WI38 (cell line): Measurements from ENCODE around the gene SMAD7.

Source experiments
- H3K4me3 ChIP-seq: 2 replicates; pipeline ENCODE4 v1.5.1; 2011; ENCODE audit warnings: low read depth, mild to moderate bottlenecking, control low read depth, low read length
- TF ChIP-seq, protein P1 (sequence below): IDR thresholded peaks from 2 replicates; pipeline ENCODE4 v1.5.1; 2012; ENCODE audit warnings: low read depth, mild to moderate bottlenecking, control low read depth, low read length

Gene SMAD7

DNA sequence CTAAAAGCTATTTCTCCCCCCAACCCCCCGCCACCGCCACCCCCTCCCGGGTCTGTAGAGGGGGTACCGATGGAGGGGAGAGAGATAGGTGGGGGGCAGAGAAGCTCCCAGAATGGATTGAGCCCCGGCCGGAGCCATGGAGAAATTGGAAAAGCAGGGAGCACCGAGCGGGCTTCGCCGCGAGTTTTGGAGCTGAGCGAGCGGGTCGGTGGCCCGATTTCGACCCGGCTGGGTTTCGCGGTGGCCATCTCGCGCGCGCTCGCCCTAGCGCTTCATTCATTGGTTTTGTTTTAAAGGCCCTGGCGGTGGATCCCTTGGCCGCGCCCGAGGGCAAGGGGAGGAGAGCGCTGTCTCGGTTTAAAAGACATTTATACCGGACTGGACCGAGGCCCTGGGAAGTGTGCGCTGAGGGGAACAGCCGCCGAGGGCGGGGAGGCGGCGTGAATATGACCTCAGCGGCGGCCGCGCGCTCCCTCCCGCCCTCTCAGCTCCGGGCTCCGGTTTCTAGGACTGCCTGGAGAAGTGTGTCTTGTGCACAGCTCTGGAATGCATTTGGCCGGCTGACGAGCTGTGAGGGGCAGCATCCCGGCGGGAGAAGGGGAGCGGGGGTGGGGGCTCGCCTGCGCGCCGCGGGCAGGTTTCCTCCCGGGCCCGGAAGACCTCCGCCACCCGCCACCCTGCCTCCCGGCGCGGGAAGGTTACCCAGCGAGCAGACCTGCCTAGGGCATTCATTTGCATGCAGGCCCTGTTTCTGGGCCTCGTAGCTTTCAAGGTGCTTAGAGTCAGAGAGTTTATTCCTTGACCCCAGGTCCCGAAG lies 1.7 kb upstream of the SMAD7 start:
- TF ChIP-seq, protein P1, sequence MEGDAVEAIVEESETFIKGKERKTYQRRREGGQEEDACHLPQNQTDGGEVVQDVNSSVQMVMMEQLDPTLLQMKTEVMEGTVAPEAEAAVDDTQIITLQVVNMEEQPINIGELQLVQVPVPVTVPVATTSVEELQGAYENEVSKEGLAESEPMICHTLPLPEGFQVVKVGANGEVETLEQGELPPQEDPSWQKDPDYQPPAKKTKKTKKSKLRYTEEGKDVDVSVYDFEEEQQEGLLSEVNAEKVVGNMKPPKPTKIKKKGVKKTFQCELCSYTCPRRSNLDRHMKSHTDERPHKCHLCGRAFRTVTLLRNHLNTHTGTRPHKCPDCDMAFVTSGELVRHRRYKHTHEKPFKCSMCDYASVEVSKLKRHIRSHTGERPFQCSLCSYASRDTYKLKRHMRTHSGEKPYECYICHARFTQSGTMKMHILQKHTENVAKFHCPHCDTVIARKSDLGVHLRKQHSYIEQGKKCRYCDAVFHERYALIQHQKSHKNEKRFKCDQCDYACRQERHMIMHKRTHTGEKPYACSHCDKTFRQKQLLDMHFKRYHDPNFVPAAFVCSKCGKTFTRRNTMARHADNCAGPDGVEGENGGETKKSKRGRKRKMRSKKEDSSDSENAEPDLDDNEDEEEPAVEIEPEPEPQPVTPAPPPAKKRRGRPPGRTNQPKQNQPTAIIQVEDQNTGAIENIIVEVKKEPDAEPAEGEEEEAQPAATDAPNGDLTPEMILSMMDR, result no peak
- peak overlapping the region; percentile 66 for H3K4me3 ChIP-seq

DNA sequence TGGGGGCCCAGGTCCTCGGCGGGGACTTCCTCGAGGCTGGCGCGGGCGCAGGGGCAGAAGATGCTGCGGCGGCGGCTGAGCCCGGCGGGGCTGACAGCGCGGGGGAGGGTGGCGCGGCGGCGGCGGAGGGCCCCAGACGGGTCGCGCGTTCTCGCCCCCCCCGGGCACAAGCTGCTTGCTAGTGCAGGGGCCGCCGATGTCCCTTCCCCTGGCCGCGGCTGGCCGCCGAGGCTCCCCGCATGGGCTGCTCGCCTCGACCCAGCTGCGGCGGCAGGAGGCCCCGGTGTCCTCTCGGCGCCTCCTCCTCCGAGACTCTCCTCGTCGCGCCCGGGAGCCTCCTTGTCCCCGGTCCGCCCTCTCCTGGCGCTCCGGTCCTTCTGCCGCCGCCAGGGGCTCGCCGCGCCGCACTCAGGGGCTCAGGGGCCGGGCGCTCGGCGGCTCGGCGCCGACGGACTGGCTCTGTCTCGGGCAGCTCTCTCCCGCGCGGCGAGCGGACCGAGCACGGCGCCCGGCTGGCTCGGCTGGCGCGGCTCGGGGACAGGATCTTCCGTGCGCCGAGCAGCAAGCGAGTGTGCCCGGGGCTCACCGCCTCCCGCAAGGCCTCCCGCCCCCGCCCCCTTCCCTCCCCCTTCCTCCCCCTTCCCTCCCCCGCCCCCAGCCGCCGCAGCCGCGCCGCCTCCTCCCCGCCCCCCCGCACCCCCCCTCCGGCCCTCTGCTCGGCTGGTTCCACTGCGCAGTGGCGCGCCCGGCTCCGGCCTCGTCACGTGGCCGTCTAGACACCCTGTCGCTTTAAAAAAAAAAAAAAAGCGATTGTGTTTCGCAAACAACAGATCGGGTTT lies 902 bp upstream of the SMAD7 start:
- peak overlapping the region; percentile 86 for H3K4me3 ChIP-seq
- TF ChIP-seq, protein P1, result no peak

DNA sequence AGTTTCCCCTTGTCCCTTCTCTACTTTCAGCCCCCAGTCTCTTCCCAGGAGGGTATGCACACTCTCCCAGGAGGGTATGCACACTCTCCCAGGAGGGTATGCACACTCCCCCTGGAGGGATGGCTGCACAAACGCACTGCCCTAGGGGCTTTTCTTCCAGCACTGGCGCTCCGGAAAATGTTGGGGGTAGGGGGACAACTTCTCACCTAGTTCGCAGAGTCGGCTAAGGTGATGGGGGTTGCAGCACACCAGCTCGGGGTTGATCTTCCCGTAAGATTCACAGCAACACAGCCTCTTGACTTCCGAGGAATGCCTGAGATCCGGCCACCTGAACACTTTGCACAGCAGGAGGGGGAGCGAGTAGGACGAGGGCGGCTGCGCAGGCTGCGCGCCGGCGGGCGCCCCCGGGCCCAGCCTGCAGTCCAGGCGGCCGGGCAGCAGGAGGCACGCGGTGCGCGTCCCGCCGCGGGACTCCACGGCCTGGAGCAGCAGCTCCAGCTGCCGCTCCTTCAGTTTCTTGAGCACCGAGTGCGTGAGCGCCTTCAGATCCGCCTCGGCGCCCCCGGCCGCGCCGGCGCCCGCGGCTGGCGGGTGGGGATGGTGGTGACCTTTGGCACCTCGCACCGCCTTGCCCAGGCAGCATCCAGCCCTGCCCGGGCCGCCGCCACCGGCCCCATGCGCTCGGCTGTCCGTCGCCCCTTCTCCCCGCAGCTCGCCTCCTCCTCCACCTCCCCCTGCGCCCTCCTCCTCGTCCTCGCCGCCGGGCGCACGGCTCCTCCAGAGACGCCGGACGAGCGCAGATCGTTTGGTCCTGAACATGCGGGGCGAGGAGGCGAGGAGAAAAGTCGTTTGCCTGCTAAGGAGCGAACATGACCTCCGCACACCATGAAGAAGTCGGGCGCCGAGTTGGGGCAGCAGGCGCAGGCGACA lies 894 bp downstream of the SMAD7 start:
- TF ChIP-seq, protein P1, result no peak
- peak overlapping the region; percentile 86 for H3K4me3 ChIP-seq

DNA sequence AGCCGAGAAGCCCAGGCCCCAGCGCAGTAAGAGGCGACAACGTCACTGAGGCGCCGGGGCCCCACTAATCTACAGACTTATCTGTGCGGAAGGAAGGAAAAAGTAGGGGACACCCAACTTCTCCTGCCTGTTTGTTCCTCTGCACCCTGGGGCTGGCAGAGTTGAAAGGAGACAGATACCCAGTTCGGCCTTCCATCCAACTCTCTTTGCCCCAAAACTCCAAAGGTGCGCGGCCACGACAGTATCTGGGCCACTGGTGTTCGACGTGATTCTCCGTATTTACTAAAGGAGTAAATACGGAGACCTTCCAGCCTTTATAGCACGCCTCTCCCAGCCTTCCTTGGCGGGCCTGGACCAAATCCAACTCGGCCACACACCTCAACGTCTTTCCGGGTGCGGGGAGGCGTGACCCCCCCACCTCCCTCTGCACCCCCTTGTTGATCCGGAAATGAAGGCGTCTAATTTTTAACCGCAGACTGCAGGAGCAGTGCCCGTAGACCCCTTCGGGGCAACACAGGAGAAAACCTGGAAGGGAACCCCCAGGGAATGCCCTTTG lies 1.6 kb downstream of the SMAD7 start:
- peak overlapping the region; percentile 86 for H3K4me3 ChIP-seq
- TF ChIP-seq, protein P1, result no peak

DNA sequence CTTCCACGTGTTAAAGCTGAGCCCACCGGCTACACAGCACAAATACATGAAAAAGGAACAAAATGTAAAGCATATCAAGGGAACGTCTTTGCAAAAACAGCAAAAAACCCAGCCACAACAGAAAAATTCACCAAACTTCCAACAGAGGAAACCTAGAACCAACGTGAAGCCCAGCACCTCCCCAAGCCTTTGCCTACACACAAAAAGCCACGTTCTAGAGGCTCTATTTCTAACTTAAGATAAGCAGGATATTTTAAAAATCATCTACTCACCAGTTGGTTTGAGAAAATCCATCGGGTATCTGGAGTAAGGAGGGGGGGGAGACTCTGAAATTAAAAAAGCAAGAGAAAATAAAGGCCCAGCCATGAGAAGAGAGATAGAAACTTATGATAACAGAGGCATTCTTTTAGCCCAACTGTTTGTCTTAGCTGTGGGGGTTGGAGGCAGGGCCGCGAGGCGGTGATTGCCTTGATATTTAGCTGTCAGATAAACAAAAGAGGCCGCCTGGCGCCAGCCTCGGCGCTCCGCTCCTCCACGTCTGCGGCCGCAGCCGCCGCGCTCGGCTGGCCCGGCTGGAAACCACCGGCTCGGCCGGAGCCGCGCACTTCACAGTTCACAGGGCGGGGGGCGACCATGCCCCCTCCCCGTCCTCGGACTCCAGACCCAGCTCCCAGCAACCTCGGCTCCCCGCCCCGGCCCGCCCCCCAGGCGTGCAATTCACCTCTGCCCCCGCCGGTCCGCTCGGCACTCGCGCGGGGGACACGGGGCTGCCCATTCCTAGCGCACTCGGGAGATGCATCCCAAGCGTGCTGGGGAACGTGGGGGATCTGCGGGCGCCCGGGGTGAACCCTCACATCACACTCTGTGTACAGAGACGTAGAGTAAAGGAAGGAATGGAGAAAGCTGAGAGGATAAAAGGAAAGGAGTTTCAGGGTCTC lies 2.4 kb downstream of the SMAD7 start:
- H3K4me3 ChIP-seq, result peak overlapping the region; percentile 86
- TF ChIP-seq, protein P1, result no peak

DNA sequence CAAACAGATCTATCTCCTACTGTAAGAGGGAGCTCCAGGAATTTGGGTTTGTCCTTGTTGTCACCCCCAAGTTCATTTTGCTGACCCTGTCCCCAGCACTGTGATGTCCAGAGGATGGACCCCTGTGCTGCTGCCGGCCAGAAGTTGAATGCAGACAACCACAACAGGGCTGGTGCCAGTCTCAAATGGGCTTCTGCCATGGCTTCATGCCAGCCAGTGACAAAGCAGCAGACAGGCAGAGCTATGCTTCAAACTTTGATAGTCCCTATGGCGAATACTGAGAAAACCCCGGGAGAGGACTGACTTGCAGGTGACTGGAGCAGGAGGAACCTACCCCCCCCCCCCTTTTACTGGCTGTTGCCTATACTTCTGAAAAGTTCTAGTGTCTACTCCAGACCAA lies 3.2 kb downstream of the SMAD7 start:
- TF ChIP-seq, protein P1, result no peak
- H3K4me3 ChIP-seq, result peak overlapping the region; percentile 86
